GM12891 (cell line): ENCODE measurements around the gene CWF19L2.

Experiments used
- POLR2A ChIP-seq: IDR thresholded peaks from 2 replicates; pipeline ENCODE4 v1.6.1; 2011; ENCODE audit warnings: low read depth, low read length, control low read depth
- POLR2AphosphoS5 ChIP-seq: IDR thresholded peaks from 2 replicates; pipeline ENCODE4 v1.6.1; 2011; ENCODE audit warnings: low read depth, low read length, control low read depth

- TF ChIP-seq POLR2AphosphoS5: no peak
- TF ChIP-seq POLR2A: no peak
These were observed 16.2 kb upstream of the CWF19L2 start for GRCh38 chr11:107473792-107474191.
